ENCODE data around the gene PPM1H.
"Not testable (repeated sequence)": the region's sequence is repeated elsewhere in the genome, so short reads cannot be mapped to it uniquely, and the experiment has no call there.

DNA sequence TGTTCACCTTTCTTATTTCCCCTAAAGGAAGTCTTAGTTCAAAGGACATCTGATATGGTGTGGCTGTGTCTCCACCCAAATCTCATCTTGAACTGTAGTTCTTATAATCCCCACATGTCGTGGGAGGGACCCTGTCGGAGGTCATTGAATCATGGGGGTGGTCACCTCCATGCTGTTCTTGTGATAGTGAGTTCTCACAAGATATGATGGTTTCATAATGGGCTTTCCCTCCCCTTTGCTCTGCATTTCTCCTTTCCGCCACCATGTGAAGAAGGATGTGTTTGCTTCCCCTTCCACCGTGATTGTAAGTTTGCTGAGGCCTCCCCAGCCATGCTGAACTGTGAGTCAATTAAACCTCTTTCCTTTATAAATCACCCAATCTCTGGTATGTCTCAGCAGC lies 123.5 kb downstream of the PPM1H start:
- TF ChIP-seq POLR2A (IDR thresholded peaks at IDR 0.05; ENCODE audit: extremely low read depth, insufficient read length); MYC (IDR thresholded peaks at IDR 0.05; ENCODE audit: low read depth, low read length): not testable (repeated sequence)
- TF ChIP-seq, protein P1, sequence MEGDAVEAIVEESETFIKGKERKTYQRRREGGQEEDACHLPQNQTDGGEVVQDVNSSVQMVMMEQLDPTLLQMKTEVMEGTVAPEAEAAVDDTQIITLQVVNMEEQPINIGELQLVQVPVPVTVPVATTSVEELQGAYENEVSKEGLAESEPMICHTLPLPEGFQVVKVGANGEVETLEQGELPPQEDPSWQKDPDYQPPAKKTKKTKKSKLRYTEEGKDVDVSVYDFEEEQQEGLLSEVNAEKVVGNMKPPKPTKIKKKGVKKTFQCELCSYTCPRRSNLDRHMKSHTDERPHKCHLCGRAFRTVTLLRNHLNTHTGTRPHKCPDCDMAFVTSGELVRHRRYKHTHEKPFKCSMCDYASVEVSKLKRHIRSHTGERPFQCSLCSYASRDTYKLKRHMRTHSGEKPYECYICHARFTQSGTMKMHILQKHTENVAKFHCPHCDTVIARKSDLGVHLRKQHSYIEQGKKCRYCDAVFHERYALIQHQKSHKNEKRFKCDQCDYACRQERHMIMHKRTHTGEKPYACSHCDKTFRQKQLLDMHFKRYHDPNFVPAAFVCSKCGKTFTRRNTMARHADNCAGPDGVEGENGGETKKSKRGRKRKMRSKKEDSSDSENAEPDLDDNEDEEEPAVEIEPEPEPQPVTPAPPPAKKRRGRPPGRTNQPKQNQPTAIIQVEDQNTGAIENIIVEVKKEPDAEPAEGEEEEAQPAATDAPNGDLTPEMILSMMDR (IDR thresholded peaks at IDR 0.05; ENCODE audit: low read depth, low read length), result not testable (repeated sequence)
